Measurements from ENCODE around the gene FAM3B. TPM values are rescaled to one million over a fixed set of nuclear protein-coding genes. Genes with fewer than 3 reads are reported as not detected.

FAM3B gene
- polyA plus RNA-seq, 3 donors = 0.15 TPM; not detected in 2

DNA sequence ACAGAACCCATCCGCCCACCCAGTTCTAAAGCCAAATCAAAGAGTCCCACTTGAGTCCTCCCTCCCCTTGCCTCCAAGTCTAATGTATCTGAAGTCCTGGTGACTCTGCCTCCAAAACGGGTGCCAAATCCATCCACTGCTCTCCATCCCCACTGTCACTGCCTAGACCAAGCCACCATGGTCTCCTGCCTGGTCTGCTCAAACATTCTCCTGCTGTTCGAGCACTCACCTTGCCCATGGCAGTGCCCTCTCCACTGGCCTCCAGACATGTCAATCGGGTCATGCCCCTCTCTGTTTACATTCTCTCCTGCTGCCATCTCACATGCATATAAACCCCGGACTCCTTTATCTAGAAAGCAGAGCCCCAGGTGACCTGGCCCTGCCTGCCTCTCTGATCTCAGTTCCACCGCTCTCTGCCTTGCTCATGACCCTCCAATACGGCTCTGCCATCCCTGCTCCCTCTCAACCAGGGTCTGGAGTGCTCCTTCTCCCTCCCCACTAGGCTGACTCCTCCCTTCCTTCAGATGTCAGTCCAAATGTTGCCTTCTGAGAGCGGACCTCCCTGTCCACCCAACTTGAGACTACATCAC, 77.4 kb downstream of the FAM3B start:
- Mint-ChIP-seq H3K36me3 (peaks cover 62 to 84% of the 10 kb centered on the region in 2 donors), H3K27ac (peak overlapping the region in 4 of 7 donors; percentile 1 to 13 (median 5)), H3K27me3 (ENCODE audit: low read depth in 3 of 3) (peaks cover 0 to 2% (median 0%) of the 10 kb centered on the region in 3 donors), H3K9me3 (peaks cover 0 to 1% (median 0%) of the 10 kb centered on the region in 7 donors), H3K4me3 (no peak overlapping the region), H3K4me1 (peaks cover 47% of the 10 kb centered on the region)
- H2AFZ ChIP-seq (ENCODE audit: insufficient read depth, low read depth, low read length, poor library complexity, severe bottlenecking) = no peak overlapping the region
- intact Hi-C loops (cut with micrococcal nuclease) = loop anchor here in 1 of 2 donors (5.0 kb wide), 2 partner anchors 38 to 57 kb away; no protein-coding TSS in a partner anchor
- H4K20me1 ChIP-seq (ENCODE audit: insufficient read depth, low read length) = peaks cover under 1% of the 10 kb centered on the region
- peaks cover 36 to 44% of the 10 kb centered on the region in 2 donors for H3K4me1 ChIP-seq (ENCODE audit: control insufficient read depth in 1 of 2, insufficient read depth in 2 of 2, low read length in 2 of 2)
- no peak overlapping the region for H3K4me2 ChIP-seq (replicated peaks; ENCODE audit: extremely low read depth, low read length, poor library complexity, severe bottlenecking)
- H3K27ac ChIP-seq (ENCODE audit: low read depth in 1 of 2, low read length in 2 of 2) = no peak overlapping the region
- no peaks in the 10 kb centered on the region for H3K27me3 ChIP-seq (ENCODE audit: control insufficient read depth in 2 of 2, insufficient read depth in 2 of 2, low read length in 2 of 2)
- TF ChIP-seq, protein P1, sequence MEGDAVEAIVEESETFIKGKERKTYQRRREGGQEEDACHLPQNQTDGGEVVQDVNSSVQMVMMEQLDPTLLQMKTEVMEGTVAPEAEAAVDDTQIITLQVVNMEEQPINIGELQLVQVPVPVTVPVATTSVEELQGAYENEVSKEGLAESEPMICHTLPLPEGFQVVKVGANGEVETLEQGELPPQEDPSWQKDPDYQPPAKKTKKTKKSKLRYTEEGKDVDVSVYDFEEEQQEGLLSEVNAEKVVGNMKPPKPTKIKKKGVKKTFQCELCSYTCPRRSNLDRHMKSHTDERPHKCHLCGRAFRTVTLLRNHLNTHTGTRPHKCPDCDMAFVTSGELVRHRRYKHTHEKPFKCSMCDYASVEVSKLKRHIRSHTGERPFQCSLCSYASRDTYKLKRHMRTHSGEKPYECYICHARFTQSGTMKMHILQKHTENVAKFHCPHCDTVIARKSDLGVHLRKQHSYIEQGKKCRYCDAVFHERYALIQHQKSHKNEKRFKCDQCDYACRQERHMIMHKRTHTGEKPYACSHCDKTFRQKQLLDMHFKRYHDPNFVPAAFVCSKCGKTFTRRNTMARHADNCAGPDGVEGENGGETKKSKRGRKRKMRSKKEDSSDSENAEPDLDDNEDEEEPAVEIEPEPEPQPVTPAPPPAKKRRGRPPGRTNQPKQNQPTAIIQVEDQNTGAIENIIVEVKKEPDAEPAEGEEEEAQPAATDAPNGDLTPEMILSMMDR (IDR thresholded peaks at IDR 0.05) = no peak
- H3K9me3 ChIP-seq (replicated peaks in 1 of 2; ENCODE audit: control insufficient read depth in 1 of 2, insufficient read depth in 1 of 2, low read length in 2 of 2) = no peaks in the 10 kb centered on the region
- peaks cover 30 to 73% of the 10 kb centered on the region in 2 donors for H3K36me3 ChIP-seq (replicated peaks in 1 of 2; ENCODE audit: control insufficient read depth in 1 of 2, insufficient read depth in 2 of 2, low read length in 2 of 2)
- DNase-seq = no peak
- WGBS (ENCODE audit: insufficient coverage) = 97% methylated on average over 8 of the region's 8 CpGs
- H3K79me2 ChIP-seq (ENCODE audit: insufficient read depth, low read length) = no peaks in the 10 kb centered on the region
- H3K9ac ChIP-seq (ENCODE audit: insufficient read depth, low read length, poor library complexity, severe bottlenecking) = no peak overlapping the region
- no peak overlapping the region for H3K4me3 ChIP-seq (replicated peaks in 1 of 3; ENCODE audit: low read depth in 2 of 3, low read length in 3 of 3)

DNA sequence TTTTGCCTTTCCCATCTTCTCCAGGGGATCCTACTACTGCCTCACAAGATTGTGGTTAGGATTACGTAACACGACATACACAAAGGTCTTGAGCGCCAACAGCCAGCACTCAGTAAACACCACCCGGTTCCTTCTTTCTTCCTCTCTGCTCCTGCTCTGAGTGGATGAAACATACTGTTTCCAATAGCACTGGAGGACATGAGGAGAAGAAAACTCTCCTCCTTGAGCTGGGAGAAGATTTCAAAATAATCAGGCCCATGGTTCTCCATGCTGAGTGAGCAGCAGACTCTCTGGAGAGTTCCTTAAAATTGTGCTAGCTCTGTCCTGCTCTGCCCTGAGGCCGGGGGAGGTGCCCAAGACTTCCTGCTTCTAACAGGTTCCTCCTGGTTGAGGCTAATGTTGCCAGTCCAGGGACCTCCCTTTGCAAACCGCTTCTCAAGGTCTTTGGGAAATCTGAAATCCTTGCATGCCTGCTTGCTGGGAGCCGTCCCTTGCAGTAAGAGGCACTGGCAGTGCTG, 80.0 kb downstream of the FAM3B start:
- peak overlapping the region; percentile 71 for H3K4me2 ChIP-seq (replicated peaks; ENCODE audit: extremely low read depth, low read length, poor library complexity, severe bottlenecking)
- Mint-ChIP-seq H3K4me3 (peak overlapping the region; percentile 31 to 73), H3K4me1 (peaks cover 50% of the 10 kb centered on the region), H3K27me3 (ENCODE audit: low read depth in 3 of 3) (peaks cover 0 to 3% (median 0%) of the 10 kb centered on the region in 3 donors), H3K27ac (peak overlapping the region; percentile 70 to 92 (median 89)), H3K9me3 (peaks cover 0 to 1% (median 0%) of the 10 kb centered on the region in 7 donors), H3K36me3 (peaks cover 71 to 87% of the 10 kb centered on the region in 2 donors)
- H2AFZ ChIP-seq (ENCODE audit: insufficient read depth, low read depth, low read length, poor library complexity, severe bottlenecking) = peak overlapping the region; percentile 16
- H3K79me2 ChIP-seq (ENCODE audit: insufficient read depth, low read length) = no peaks in the 10 kb centered on the region
- intact Hi-C loops (cut with micrococcal nuclease) = loop anchor here in 1 of 2 donors (5.0 kb wide), 1 partner anchor 34 kb away; the partner anchor contains the start of gene MX2
- peak; percentile 62 to 71 (median 68) for DNase-seq
- H3K36me3 ChIP-seq (replicated peaks in 1 of 2; ENCODE audit: control insufficient read depth in 1 of 2, insufficient read depth in 2 of 2, low read length in 2 of 2) = peaks cover 37 to 73% of the 10 kb centered on the region in 2 donors
- H3K9me3 ChIP-seq (replicated peaks in 1 of 2; ENCODE audit: control insufficient read depth in 1 of 2, insufficient read depth in 1 of 2, low read length in 2 of 2) = no peaks in the 10 kb centered on the region
- TF ChIP-seq, protein P1 (IDR thresholded peaks at IDR 0.05) = no peak
- no peaks in the 10 kb centered on the region for H3K27me3 ChIP-seq (ENCODE audit: control insufficient read depth in 2 of 2, insufficient read depth in 2 of 2, low read length in 2 of 2)
- H4K20me1 ChIP-seq (ENCODE audit: insufficient read depth, low read length) = no peaks in the 10 kb centered on the region
- no peak overlapping the region for H3K9ac ChIP-seq (ENCODE audit: insufficient read depth, low read length, poor library complexity, severe bottlenecking)
- peak overlapping the region; percentile 64 to 84 for H3K27ac ChIP-seq (ENCODE audit: low read depth in 1 of 2, low read length in 2 of 2)
- peaks cover 36 to 44% of the 10 kb centered on the region in 2 donors for H3K4me1 ChIP-seq (ENCODE audit: control insufficient read depth in 1 of 2, insufficient read depth in 2 of 2, low read length in 2 of 2)
- WGBS (ENCODE audit: insufficient coverage) = 2% methylated on average over 4 of the region's 7 CpGs
- H3K4me3 ChIP-seq (replicated peaks in 1 of 3; ENCODE audit: low read depth in 2 of 3, low read length in 3 of 3) = peak overlapping the region in 1 of 3 experiments; percentile 67

All from CD14-positive monocyte (primary cell).